Muscle of leg (tissue), 11 donors: ENCODE data around the gene EYA3. TPM values are rescaled to one million over a fixed set of nuclear protein-coding genes. Genes with fewer than 3 reads are reported as not detected.
A peak's percentile ranks its signal among the peaks of the same experiment; 100 is the strongest.

ENCODE experiments used
- DNase-seq: peaks from one replicate; pipeline ENCODE4 v3.0.0; 2013
- H3K27ac ChIP-seq: one replicate; pipeline ENCODE4 v1.5.1; 2013; ENCODE audit warnings: mild to moderate bottlenecking, low read length, control low read depth
- H3K27me3 ChIP-seq: one replicate; pipeline ENCODE4 v1.6.1; 2013; ENCODE audit warnings: low read length; ENCODE audit not compliant: control insufficient read depth, insufficient read depth
- H3K36me3 ChIP-seq: one replicate; pipeline ENCODE4 v1.6.1; 2013; ENCODE audit warnings: low read length; ENCODE audit not compliant: control insufficient read depth, insufficient read depth
- H3K4me1 ChIP-seq: one replicate; pipeline ENCODE4 v1.6.1; 2013; ENCODE audit warnings: low read length; ENCODE audit not compliant: control insufficient read depth, insufficient read depth
- H3K4me3 ChIP-seq: one replicate; pipeline ENCODE4 v1.5.1; 2013; ENCODE audit warnings: low read length, control low read depth
- H3K9me3 ChIP-seq: replicated peaks from 2 replicates; pipeline ENCODE4 v1.6.1; 2013; ENCODE audit warnings: low read depth, low read length; ENCODE audit not compliant: control insufficient read depth
- WGBS: methylation state at CpG from one replicate; pipeline ENCODE4 v1.1.5; 2013; ENCODE audit warnings: missing lambda C conversion rate; ENCODE audit not compliant: insufficient coverage; 5-methylcytosine and 5-hydroxymethylcytosine counted together
- polyA plus RNA-seq, 8 donors: library from polyadenylated mRNA; unstranded; fragments of 120-200 nt; gene quantifications; one replicate each; pipeline versions ENCODE4 v1.2.1 to v1.2.3, GENCODE V29; 2013; ENCODE audit warnings: inconsistent platforms in 1 of 8, low replicate concordance in 1 of 8; ENCODE audit not compliant: insufficient read length in 8 of 8, insufficient read depth in 1 of 8
- total RNA-seq: library from RNA; stranded (reverse); fragments of 120-200 nt; gene quantifications from one replicate; pipeline ENCODE4 v1.2.4, GENCODE V29; 2013

Gene EYA3
- total and polyA plus RNA-seq, 9 donors, result 14.0 to 20.2 (median 16.6) TPM

DNA sequence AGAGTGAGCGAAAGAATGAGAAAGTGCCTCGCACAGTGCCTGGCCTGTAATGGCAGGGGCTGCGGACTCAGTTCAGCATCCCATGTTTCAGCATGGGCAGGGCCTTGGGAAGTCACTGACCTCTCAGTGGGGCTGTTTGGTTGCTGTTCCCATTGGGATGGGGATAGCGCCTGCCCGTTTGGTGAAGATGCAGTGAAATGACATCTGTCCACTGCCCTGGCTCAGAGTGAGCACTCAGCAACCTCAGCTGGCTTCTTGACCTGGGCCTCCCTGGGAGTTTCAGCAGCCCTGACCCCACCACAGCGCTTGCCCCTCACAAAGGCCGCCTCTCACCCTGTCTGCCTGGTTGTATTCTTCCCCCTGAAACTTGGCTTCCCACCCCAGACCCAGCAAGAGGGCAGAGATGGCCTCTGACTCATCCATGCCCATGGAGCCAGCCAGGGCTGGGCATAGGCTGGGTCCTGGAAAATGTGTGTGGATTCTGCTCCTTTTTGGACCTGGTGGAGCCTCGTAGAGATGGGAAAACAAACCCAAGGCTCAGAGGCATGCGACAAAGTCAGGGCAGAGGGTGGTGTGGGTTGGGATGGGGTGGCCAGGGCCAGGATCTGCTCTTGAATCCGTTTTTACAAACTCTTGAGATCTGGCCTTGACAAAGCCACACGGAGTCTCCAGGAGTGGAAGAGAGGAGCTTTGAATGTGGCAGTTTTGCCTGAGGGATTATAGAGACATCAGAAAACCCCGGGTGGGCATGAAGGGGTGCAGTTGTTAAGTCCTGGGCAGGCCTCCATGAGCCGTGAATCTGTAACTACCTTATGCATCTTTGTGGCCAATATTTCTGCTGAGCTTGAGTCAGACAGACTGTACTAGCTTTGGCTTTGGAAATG is 127.4 kb downstream of the EYA3 start:
- H3K4me1 ChIP-seq, result peaks cover 20% of the 10 kb centered on the region
- peak overlapping the region; percentile 67 for H3K27ac ChIP-seq
- no peaks in the 10 kb centered on the region for H3K27me3 ChIP-seq
- H3K9me3 ChIP-seq, result no peaks in the 10 kb centered on the region
- peak overlapping the region; percentile 77 for H3K4me3 ChIP-seq
- WGBS, result 46% methylated on average over 11 of the region's 13 CpGs
- H3K36me3 ChIP-seq, result peaks cover 26% of the 10 kb centered on the region
- no peak for DNase-seq

DNA sequence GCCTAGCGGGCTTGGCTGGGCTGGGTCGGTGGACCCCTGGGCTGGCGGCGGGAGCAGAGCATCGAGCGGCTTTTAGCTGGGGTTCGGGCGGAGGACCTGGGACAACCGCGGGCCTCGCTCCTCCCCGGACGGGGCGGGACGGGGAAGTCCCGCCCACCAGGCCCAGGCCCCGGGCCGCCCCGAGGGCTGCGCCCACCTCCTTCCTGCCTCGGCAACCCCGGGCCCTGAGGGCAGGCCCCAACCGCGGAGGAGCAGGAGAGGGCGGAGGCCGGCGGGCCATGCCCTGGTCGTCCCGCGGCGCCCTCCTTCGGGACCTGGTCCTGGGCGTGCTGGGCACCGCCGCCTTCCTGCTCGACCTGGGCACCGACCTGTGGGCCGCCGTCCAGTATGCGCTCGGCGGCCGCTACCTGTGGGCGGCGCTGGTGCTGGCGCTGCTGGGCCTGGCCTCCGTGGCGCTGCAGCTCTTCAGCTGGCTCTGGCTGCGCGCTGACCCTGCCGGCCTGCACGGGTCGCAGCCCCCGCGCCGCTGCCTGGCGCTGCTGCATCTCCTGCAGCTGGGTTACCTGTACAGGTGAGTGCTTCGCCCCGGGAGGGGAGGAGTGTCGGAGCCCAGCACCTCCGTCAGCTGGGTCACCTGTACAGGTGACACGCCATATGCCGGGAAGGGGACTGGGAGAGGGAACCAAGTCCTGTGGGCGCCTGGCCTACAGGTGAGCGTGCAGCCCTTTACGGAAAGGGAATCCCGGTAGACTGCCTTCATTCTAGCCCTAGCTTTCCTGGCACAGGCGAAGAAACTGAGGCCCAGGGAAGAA is 128.4 kb downstream of the EYA3 start, which contains the start of gene XKR8:
Gene XKR8 (plus strand): TSS at position 182 of the 812 bp plus-strand sequence. CDS start 97 bp downstream, at position 279.
- DNase-seq, result peak; percentile 91
- peaks cover 18% of the 10 kb centered on the region for H3K36me3 ChIP-seq
- H3K9me3 ChIP-seq, result no peaks in the 10 kb centered on the region
- 5% methylated on average over 68 of the region's 68 CpGs for WGBS
- H3K27me3 ChIP-seq, result no peaks in the 10 kb centered on the region
- H3K27ac ChIP-seq, result peak within 1 kb of the TSS; percentile 94
- H3K4me3 ChIP-seq, result peak within 1 kb of the TSS; percentile 77
- peaks cover 20% of the 10 kb centered on the region for H3K4me1 ChIP-seq

- H3K27ac ChIP-seq, result no peak overlapping the region
- peaks cover 2% of the 10 kb centered on the region for H3K27me3 ChIP-seq
- H3K36me3 ChIP-seq, result peaks cover 3% of the 10 kb centered on the region
- 91% methylated on average over 26 of the region's 26 CpGs for WGBS
- peaks cover 20% of the 10 kb centered on the region for H3K4me1 ChIP-seq
- H3K4me3 ChIP-seq, result no peak overlapping the region
- DNase-seq, result no peak
- H3K9me3 ChIP-seq, result no peaks in the 10 kb centered on the region
Measured at GRCh38 chr1:27958513-27958912, 129.9 kb downstream of the EYA3 start.

- H3K4me1 ChIP-seq, result peaks cover 20% of the 10 kb centered on the region
- H3K36me3 ChIP-seq, result no peaks in the 10 kb centered on the region
- H3K9me3 ChIP-seq, result no peaks in the 10 kb centered on the region
- no peak for DNase-seq
- no peak overlapping the region for H3K4me3 ChIP-seq
- no peak overlapping the region for H3K27ac ChIP-seq
- H3K27me3 ChIP-seq, result peaks cover 2% of the 10 kb centered on the region
- 92% methylated on average over 3 of the region's 5 CpGs for WGBS
Measured at GRCh38 chr1:27957655-27958054, 130.8 kb downstream of the EYA3 start.

GRCh38 chr1:27956761-27957160 is 131.6 kb downstream of the EYA3 start:
- Histone ChIP-seq H3K27ac (no peak overlapping the region), H3K4me1 (peaks cover 20% of the 10 kb centered on the region), H3K27me3 (peaks cover 2% of the 10 kb centered on the region), H3K9me3 (no peaks in the 10 kb centered on the region), H3K36me3 (no peaks in the 10 kb centered on the region), H3K4me3 (no peak overlapping the region)
- WGBS, result 76% methylated on average over 6 of the region's 6 CpGs
- DNase-seq, result no peak

DNA sequence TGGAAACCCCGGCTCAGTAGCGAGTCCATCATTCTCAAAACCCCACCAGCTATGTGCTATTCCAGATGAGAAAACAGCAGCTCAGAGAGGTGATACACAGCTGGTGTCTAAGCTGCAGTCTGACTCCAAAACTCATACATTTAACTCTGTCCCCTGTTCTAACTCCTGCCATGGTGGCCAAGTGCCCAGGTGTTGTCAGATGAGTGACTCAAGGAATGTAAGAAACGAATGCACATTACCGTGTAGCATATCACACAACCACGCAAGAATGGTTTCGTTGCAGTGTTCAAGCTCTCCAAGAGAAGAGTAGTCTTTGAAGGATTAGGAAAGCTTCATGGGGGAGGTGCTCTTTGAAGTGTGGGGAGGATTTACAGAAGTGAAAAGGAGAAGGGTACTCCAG is 133.3 kb downstream of the EYA3 start:
- DNase-seq, result no peak
- no peaks in the 10 kb centered on the region for H3K9me3 ChIP-seq
- no peak overlapping the region for H3K27ac ChIP-seq
- no peaks in the 10 kb centered on the region for H3K36me3 ChIP-seq
- WGBS, result 86% methylated on average over 6 of the region's 6 CpGs
- peaks cover 3% of the 10 kb centered on the region for H3K4me1 ChIP-seq
- no peak overlapping the region for H3K4me3 ChIP-seq
- H3K27me3 ChIP-seq, result peaks cover 2% of the 10 kb centered on the region

- H3K36me3 ChIP-seq, result no peaks in the 10 kb centered on the region
- H3K9me3 ChIP-seq, result no peaks in the 10 kb centered on the region
- WGBS, result 79% methylated on average over 10 of the region's 10 CpGs
- peaks cover 2% of the 10 kb centered on the region for H3K27me3 ChIP-seq
- peaks cover 3% of the 10 kb centered on the region for H3K4me1 ChIP-seq
- H3K4me3 ChIP-seq, result no peak overlapping the region
- no peak for DNase-seq
- no peak overlapping the region for H3K27ac ChIP-seq
Measured at GRCh38 chr1:27954186-27954585, 134.2 kb downstream of the EYA3 start.

DNA sequence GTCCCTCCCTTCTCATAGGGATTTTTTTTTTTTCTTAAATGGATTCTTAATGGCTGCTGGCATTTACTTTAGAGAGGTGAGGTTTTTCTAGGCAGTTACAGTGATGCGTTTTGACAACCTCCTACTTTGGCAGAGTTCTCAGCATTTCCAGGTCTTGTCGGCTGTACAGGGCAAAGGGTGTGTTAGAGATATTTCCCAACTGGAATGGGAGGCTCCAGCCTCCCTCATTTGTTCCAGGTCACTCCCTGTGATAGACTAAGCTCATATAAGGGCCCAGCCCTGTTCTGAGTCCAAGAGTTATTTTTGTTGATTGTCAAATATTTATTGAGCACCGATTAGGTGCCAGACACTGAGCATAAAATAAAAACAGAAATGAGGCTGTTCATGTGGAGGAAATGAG is 136.3 kb downstream of the EYA3 start:
- DNase-seq, result no peak
- H3K27me3 ChIP-seq, result peaks cover 2% of the 10 kb centered on the region

GRCh38 chr1:27951396-27951795 is 137.0 kb downstream of the EYA3 start:
- DNase-seq, result no peak
- H3K4me1 ChIP-seq, result no peaks in the 10 kb centered on the region
- peaks cover 2% of the 10 kb centered on the region for H3K27me3 ChIP-seq
- H3K27ac ChIP-seq, result no peak overlapping the region
- no peaks in the 10 kb centered on the region for H3K36me3 ChIP-seq
- no peak overlapping the region for H3K4me3 ChIP-seq
- no peaks in the 10 kb centered on the region for H3K9me3 ChIP-seq
- no CpG with 5 or more reads among the region's 3 CpGs for WGBS

More for the DNA sequence above, 136.3 kb downstream of the EYA3 start:
- Histone ChIP-seq H3K9me3 (no peaks in the 10 kb centered on the region), H3K36me3 (no peaks in the 10 kb centered on the region), H3K4me3 (no peak overlapping the region), H3K27ac (no peak overlapping the region), H3K4me1 (no peaks in the 10 kb centered on the region)
- WGBS, result 100% methylated on average over 1 of the region's 3 CpGs

DNA sequence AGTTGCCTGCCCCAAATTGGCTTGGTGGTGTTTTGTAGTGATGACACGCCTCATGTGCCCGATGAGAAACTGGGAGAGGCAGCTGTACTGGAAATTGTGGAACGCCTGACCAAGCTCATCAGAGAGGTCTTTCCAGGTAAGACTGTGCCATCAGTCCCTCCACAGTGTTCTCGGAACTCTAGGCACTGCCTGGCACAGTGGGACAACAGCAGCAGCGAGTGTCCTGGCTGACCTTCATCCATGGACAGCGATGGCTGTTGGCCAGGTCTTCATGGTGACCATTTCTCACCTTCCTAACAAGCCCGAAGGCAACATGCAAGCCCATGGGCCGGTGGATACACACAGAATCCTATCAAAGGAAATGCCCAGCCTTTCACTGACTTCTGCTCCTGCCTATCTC is 139.4 kb downstream of the EYA3 start:
- DNase-seq, result no peak
- 91% methylated on average over 6 of the region's 8 CpGs for WGBS

More for the DNA sequence above, 139.4 kb downstream of the EYA3 start:
- Histone ChIP-seq H3K4me3 (no peak overlapping the region), H3K4me1 (no peaks in the 10 kb centered on the region), H3K9me3 (no peaks in the 10 kb centered on the region), H3K27ac (no peak overlapping the region), H3K27me3 (peaks cover 2% of the 10 kb centered on the region), H3K36me3 (no peaks in the 10 kb centered on the region)
